HG02870 (cell line): ENCODE data around the gene ATXN1.

ENCODE experiments used
- ATAC-seq: cut with Tn5 transposase; IDR thresholded peaks from one replicate; pipeline ENCODE4 v1.9.1; 2021; ENCODE audit warnings: mild to moderate bottlenecking, moderate library complexity; ENCODE audit not compliant: unreplicated experiment

ATXN1 gene

DNA sequence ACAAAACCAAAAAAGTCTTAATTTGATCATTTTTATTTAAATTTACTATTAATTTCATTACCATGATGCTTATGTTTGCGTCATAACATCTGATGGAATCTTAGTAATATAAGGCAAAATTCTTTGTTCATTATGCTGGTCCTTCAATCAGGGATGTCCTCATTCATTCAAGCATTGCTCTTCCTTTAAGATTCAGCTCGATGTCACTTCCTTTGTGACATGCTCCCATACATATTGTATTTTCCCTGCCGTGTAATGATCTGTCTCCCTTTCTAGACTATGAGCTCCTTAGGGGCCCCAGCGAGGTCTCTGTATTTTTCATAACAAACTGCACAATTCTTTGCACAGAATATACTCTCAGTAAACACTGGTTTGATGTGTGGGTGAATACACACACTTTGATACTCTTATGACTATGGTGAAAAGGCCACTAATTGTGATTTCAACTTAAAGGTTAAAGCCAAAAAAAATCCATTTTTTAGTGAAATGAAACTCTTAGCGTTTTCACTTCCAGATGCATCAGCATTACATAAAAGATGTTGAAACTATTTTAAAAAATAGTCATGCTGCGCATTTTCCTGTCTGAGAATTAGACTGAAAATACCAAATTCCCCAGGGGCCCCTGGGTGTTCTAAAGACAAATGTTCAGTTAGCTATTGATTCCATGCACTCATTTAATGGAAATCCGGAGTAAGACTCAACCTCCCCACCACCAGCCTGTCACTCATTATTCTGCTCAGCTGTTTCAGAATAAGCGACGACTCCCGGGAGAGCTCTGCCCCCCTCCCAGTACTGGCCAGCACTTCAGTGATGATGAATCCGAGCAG lies 169.7 kb downstream of the ATXN1 start:
- ATAC-seq = peak; percentile 77

DNA sequence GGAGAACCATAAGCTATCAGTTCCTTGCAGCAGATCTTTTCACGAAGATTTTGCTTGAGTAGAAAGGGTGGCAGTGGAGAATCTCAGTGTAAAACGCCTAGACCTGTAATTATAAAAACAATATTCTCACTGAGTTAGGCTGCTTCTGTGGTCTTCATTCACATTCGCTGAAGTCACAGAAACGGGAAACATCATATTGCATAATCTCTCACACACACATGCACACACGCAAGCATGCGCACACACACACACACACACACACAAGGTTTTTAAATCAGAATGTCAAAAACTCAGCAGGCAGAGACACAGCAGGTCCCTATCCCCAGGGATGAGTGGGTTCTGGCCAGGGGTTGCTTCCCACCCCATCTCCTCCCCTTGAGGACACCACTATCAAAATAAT lies 175.5 kb downstream of the ATXN1 start:
- ATAC-seq = no peak

- ATAC-seq = no peak
These were observed 178.0 kb downstream of the ATXN1 start for GRCh38 chr6:16583144-16583762.

- ATAC-seq = no peak
These were observed 178.7 kb downstream of the ATXN1 start for GRCh38 chr6:16582446-16583143.

DNA sequence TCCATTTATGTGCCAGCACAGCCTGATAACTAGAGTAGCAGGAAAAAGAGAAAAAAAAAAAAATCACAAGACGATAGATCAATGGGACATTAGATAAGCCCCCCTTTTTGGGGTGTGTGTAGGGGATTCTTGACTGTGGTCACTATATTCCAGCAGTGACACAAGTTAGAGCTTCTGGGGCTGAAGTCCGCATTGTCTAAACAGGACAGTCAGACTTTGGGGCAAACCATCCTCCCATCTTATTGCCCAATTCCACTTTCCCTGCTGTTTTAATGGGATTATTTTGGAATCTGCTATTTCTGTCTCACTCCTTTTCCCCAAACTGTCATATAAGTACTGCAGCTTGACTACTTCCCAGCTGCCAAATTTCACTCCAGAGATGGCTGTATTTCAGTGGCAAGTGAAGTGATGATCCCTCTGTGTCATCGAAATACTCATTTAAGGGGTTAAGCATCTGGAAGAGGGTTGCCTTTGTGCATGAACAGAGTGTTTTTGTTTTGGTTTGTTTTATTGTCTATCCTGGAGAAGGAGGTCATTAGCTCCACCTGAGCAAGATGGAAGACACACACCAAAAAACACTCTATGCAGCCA lies 182.5 kb downstream of the ATXN1 start:
- no peak for ATAC-seq

DNA sequence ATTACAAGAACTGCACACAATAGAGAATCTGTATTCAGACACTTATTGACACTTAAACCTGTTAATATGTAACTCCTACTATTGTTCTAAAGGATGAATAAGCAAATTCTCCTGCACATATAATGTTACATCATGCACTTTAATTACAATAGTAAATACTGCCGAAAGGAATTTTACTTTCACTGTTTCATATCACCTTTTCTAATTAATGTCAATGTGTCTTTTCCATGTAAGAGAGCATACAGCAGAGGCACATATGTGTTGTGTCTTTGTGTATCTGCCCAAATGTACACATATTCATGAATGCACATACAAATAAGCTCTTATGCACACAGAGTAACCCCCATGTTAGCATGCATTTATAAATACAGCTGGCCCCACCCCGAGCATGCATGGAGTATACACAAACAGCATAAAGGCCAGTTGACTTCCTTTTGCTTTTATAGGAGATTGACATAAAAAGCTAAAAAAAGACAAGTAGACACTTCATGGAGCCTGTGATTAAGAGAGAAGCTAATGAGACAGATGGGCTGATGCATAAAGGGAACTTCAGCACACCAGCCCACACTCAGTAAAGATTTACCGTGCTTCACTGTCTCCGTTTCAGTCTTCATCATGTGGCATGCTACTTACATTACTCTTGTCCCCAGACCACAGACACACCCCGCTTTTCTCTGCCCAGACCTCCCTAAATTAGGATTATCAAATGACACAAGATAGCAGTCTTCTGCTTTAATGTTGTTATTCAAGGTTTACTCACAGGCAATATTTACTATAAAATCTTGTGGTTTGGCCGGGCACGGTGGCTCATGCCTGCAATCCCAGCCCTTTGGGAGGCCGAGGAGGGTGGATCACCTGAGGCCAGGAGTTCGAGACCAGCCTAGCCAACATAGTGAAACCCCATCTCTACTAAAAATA lies 184.6 kb downstream of the ATXN1 start:
- peak; percentile 97 for ATAC-seq

DNA sequence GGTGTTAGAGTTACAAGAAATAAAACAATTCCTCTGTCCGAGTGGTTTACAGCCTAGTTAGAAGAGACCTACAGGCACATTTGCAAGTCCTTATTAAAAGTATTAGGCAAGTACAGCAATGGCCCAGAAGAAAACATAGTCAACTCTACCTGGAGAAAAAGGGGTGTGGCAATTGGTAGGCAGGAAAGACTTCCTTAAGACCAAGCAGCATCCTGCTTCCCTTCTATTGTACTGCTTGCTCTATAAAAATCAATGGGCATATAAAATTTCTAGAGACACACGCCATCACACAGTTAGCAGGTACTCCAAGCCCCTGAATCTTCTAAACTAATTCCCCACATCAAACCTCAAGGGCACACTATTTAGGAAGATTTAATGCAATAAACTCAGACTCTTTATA lies 185.6 kb downstream of the ATXN1 start:
- ATAC-seq = no peak

DNA sequence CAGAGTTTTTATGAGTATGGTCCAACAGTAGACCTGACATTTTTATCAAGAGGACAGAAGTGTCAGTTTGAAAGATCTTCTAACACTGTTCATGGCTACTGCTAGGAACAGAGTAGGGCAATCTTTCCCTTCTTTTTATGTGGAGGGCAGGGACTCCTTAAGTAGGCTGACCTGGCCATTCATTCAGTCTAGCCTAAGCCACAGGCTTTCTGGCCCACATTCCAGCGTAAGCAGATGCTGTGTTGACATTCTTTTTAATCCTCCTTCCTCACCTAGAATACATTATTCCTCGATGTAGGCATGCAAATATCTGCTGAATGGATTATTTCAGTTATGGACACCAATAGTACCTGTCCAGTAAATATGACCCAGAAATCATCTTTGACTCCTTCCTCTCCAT lies 188.3 kb downstream of the ATXN1 start:
- ATAC-seq = no peak

DNA sequence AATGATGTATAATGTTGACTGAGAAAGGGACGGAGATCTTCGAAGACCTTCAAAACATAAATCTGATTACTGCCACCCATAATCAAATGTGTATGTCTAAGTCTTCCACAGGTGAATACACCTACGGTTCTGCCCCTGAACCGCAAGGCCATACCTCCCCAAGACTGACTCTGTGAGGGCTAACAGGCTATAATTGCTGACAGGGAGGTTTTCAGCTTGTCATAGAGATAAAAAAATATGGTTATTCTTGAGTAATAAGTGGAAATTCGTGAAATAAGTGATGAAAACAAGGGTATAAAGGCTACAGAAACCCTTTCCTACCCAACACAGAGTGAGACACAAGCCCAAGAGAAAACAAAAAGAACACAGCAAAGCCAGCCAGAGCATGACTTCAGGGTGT lies 188.9 kb downstream of the ATXN1 start:
- no peak for ATAC-seq

GRCh38 chr6:16570946-16571345 lies 190.3 kb downstream of the ATXN1 start:
- ATAC-seq = no peak

GRCh38 chr6:16570221-16570553 lies 191.1 kb downstream of the ATXN1 start:
- no peak for ATAC-seq

- ATAC-seq = no peak
These were observed 193.1 kb downstream of the ATXN1 start for GRCh38 chr6:16568128-16568527.

DNA sequence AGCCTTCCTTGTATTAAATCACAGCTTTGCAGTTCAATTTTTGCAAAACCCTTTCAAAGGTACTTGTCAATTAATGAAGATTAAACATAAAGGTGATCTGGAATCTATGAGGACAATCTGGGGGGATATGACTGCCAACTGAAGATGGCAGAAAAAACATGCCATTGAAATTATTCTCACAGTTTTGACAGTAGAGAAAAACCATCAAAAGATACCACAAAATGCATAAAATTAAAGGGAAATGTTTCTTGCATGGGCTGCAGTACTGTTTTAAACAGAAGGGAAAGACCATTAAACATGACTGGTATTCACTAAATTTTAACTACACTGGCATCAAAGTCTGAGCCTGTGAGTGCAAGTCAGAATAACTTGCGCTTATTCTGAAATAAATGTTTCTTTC lies 194.2 kb downstream of the ATXN1 start:
- ATAC-seq = no peak

DNA sequence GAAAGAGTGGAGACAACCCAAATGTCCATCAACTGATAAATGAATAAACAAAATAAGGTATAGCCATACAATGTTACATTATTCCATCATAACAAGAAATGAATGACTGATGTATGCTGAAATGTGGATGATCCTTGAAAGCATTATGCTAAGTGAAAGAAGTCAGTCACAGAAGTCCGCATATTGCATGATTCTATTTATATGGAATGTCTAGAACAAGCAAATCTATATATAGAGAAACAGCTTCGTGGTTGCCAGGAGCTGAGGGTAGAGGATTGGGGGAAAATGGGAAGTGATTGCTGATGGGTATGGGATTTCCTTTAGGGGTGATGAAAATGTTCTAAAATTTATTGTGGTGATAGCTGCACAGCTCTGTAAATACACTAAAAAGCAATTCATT lies 196.8 kb downstream of the ATXN1 start:
- ATAC-seq = no peak

GRCh38 chr6:16563628-16564240 lies 197.5 kb downstream of the ATXN1 start:
- ATAC-seq = no peak

GRCh38 chr6:16562498-16562897 lies 198.8 kb downstream of the ATXN1 start:
- no peak for ATAC-seq

- no peak for ATAC-seq
These were observed 202.2 kb downstream of the ATXN1 start for GRCh38 chr6:16559071-16559470.

GRCh38 chr6:16555550-16555949 lies 205.7 kb downstream of the ATXN1 start:
- no peak for ATAC-seq

GRCh38 chr6:16553531-16553930 lies 207.7 kb downstream of the ATXN1 start:
- no peak for ATAC-seq

- no peak for ATAC-seq
These were observed 209.8 kb downstream of the ATXN1 start for GRCh38 chr6:16551466-16551865.
